GM21786 (cell line): Measurements from ENCODE around the gene ZNF771.

Experiments used
- ATAC-seq: cut with Tn5 transposase; IDR thresholded peaks from one replicate; pipeline ENCODE4 v1.9.1; 2021; ENCODE audit not compliant: unreplicated experiment

ZNF771 gene

DNA sequence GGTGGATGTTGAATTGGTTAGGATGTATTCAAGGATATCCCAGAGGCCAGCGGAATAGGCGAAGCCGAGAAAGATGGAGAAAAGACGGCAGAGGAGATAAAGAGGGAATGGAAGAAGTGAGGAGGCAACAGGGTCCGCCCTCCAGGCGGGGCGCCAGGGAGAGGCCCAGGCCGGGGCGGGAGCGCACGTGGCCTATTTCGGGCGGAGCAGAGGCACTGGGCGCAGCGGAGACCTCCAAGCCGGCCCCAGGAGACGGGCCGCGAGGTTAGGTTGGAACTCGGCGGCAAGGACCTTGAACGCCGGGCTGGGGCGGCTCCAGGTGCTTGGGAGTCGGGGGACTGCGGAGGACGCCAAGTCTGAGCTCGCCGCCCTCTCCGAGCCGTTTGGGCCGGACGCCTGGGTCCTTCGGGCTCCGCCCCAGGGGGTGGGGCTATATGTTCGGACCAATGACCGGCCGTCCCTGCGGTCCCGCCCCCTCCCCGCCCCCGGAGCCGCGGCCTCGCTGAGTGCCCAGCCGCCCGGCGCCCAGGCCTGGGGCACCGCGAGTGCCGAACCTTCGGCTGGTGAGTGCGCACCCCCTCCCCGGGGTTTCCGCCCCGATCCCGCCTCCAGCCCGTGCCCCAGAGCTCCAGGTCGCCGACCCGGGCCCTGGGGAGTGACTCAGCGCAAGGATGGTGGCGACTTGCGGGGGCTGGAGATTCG lies at the start of gene ZNF771:
Gene ZNF771 (plus strand): TSS at position 505 of the 702 bp plus-strand sequence. CDS start 448 bp downstream, outside the sequence.
- peak; percentile 85 for ATAC-seq

DNA sequence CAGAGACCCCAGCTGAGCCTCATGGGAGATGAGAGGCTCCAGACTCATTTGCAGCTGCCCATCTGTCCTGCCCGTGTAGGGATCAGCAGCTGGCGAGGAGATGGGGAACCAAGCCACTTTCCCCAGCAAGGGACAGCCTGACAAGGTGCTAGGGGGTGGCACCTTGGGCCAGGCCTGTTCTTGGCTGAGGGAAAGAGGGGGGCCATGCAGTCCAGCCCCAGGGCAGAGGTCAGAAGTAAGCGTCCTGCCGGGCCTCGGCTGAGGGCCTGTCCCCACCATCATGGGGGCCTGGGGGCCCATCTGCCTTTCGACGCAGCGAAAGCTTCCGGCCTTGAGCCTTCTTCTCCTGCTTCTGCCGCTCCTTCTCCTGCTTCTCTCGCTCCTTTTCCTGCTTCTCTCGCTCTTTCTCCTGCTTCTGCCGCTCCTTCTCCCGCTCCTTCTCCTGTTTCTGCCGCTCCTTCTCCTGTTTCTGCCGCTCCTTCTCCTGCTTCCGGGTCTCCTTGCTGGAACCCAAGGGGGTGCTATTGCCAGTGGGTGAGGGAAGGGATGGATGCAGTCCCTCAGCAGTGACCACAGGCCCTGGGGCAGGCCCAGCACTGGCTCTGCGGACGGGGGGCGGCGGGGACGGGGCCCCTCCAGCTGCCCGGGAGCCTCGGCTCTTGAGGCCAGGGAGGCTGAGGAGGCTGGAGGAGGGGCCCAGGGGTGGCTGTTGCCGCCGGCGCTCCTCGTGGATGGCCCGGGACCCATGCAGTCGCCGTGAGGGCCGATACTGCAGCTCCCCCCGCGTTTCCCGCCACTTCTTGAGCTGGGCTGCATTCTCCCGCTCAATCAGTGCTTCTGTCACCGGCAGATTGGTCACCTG lies 49.5 kb upstream of the ZNF771 start:
- no peak for ATAC-seq

DNA sequence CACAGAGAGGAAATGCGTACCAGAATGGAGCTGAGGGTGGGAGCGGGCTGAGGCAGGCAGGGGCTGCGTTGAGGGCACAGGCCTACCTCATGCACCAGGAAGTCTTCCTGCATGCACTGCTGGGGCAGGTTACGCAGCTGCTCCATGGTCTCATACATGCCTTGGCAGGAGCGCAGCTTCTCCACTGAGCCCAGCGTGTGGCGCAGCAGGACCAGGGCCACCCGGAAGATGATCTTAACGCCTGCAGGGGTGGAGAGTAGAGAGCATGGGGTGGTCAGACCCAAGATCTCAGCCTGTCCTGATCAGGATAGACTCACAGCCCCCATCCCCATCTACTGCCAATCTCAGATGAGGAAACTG lies 48.8 kb upstream of the ZNF771 start:
- no peak for ATAC-seq

DNA sequence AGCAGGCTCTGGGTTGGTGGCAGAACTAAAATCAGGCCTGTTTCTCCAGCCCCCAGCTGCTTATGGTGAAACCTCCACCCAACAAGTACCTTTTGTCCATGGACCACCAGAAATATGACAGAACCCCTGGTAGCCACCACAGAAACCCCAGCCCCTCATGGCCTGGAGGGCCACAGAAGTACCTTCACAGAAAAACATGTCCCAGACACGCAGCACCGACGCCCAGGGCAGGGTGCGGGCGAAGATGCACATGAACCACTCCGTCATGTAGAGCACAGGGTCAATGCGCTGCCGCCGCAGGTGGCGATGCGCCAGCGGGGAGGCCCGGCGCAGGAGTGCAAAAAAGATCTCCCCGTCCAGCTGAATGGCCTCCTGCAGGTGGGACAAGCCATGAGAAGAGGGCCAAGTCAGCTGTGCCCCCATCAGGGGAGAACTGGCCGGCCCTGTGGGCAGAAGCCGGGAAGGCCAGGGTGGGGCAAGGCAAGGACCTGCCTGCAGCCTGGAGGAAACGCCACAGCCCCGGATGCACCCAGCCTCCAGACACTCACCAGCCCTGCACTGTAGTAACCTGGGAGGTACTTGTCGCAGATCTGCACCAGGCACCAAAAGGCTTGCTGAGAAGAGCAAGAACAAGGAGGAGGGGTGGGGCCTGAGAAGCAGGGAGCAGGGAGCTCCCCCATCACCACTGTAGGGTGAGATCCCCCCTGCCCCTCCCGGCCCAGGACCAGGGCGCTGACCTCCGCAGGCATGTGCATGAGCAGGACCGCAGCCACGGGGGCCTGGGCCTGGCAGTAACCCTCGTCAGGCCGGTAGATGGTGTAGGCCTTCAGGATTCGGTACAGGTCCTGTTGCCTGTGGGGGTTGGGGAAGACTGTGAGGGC lies 48.2 kb upstream of the ZNF771 start:
- no peak for ATAC-seq

DNA sequence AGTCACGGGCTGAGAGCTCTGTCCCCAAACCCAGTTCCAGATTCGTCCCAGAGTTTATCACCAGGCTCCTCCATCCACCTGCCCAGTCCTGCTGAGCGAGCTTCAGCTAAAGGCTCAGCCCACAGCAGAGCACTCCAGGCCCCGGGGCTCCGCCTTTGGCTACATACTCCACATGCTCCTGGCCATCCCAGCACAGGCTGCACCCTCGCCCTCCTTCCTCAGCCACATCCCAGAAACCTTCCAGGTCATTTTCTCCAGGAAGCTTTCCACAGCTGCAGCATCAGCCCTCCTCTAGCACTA lies 47.6 kb upstream of the ZNF771 start:
- ATAC-seq = no peak

DNA sequence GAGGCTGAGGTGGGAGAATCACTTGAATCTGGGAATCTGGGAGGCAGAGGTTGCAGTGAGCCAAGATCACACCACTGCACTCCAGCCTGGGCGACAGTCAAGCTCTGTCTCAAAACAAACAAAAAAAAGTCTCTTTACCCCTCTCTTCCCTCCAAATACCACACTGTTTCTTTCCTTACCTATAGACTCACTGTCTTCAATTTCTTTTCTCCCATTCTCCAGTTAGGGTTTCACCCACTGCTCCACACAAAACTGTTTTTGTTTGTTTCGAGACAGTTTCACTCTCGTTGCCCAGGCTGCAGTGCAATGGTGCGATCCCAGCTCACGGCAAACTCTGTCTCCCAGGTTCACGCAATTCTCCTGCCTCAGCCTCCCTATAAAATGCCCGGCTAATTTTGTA lies 46.2 kb upstream of the ZNF771 start:
- ATAC-seq = no peak

DNA sequence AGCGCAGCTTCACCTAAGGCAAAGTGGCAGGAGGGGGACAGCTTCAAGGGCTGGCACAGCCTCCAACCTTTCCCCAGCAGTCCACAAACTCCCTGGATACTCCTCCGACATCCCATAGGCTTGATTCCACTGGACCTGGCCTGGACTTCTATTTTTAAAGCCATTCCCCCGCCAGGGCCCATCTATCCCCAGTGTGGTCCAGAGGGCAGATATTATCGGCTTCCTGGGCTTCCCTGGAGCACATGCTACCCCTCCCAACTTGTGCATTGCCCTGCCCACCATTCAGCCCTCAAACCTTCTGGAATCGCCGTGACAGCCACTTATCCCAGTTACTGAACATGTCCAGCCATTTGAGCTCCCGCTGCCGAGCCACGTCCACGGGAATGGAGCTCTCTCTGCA lies 42.2 kb upstream of the ZNF771 start:
- no peak for ATAC-seq

DNA sequence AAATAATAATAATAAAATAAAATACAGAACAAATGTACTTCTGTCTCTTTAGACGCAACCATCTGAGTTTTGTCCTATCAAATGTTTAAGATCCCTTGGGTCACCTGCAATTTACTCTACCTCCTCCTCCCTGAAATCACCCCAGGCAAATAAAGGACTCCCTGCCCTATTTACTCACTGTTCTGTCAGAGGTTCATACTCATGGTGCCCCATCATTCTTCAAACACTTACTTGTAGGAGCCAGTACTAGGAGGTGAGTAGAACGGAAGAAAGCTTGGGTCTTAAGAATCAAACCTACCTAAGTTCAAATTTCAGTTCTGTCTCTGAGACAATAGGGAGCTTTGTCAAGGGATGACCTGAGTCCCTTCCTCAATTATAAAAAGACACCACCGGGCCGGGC lies 40.9 kb upstream of the ZNF771 start:
- ATAC-seq = no peak

DNA sequence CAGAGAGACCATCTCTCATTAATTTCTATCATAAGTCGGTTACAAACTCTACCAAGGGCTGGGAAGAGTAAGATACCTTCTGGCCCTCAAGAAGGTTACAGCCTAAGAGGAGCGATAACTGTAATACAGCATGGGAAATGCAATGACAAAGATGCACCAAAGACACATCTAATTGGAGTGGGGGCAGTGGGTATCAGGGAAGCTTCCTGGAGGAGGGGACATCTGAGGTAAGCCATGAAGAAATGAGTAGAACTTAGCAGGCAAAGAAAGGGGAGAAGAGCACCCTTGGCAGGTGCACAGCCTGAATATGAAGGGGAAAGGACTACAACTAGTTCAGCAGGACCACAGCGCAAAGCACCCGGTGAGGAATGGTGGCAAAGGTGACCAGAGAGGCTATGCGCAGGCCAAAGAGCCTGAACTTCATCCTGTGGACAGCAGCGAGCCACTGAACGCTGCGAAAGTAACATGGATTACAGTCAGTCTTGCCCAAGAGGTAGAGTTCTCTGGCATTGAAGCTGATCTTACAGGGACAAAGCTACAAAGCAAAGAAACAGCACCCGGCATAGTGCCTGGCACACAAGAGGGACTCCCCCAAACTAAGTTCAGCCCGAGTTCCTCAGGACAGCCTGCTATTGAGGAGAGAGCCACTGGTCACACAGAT lies 39.9 kb upstream of the ZNF771 start:
- no peak for ATAC-seq

DNA sequence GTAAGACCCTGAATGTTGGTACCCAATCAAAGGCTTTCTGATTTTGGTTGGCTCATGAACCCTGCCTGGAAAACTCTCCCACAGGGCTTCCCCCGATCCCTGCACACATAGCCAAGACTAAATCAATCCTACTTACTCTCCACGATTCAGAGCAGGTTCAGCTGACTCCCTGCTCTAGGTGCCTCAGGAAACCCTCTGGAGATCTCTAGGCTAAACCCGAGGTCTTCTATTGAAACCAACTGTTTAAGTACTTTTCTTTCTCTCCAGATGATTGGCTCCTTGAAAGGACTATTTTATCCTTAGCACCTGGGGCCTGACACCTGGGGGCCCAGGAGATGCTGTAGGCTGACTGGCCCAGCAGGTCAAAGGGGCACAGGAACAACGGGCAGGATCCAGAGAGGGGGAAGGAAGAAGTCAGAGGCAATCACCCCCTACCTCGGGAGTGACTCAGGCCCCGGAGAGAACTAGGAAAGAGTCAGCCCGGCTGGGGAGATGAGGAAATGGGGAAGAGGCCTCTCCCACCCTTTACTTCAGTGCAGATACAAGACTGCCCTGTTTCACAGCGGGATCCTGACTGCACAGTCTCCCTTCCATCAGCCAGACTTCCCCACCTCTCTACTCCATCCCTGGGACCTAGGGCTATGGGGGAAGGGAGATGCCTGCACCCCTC lies 39.1 kb upstream of the ZNF771 start:
- ATAC-seq = no peak

DNA sequence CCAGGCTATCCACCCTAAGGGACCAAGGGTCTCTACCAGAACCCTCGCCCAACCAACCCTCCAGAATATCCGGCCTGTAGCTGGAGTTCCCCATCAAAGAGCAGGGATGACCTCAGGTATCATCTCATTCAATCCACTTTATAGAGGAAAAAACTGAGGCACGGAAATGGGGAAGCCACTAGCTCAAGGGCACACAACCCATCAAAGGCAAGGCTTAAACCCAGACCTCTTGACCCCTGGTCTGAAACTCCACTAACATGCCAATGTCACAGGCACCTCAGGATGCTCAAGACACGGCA lies 38.7 kb upstream of the ZNF771 start:
- no peak for ATAC-seq

DNA sequence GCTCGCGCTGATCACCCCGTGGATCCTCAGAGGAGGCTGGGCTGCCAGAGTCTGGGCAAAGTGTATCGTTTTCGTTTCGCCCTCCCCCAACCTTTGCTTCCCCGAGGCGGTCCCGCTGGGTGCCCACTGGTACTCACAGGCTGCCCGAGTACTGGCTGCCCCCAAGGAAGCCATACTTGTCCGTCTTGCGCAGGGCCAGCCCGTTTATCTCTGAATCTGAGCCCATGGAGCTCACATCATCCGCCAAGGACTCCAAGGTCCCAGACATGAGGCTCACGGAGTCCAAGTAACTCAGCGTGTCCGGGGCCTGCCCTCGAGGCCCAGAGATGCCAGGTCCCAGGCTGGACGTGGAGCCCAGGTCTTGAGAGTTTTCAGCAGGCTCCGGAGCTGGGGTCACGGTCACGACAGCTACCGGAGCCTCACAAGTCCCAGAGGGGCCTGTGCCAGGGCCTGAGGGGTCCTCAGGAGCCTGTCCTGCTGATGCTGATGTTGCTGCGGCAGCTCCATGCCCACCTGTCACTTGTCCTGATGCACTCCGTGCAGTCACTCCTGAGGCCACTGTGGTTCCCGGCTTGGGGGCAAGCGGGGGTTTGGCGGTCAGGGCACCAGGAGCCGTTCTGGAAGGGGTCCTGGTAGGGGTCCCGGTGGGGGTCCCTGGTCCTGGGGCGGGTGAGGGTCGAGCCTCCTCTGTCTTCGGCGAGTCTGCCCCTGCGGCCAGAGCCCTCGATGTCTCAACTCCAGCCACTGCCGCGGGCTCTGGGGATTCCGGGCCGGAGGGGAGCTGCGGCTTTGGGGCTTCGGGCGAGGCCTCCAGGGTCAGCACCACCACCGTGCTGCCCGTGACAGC lies 38.1 kb upstream of the ZNF771 start:
- ATAC-seq = no peak

DNA sequence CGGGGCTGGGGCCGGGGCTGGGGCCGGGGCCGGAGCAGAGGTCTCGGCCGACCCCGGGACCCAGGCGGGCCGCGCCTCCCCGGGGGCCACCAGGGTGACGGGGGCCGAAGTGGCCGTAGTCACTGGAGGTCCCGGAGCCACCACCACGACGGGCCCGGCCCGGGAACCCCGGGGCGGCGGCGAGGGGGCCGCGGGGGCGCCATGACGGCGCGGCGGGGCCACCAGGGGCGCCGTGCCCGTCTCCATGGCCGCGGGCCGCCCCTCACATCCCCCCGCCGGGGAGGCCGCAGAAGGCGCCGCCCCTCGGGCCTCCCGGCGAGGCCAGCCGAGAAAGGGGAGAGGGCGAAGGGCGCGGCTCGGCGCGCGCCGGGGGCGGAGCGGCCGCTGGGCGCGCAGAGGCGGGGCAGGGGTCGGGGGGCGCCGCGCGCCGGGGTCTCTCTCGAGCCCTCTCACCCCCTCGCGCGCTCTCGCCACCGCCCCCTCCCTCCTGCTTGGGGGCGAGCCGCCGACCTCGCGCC lies 37.4 kb upstream of the ZNF771 start:
- no peak for ATAC-seq

DNA sequence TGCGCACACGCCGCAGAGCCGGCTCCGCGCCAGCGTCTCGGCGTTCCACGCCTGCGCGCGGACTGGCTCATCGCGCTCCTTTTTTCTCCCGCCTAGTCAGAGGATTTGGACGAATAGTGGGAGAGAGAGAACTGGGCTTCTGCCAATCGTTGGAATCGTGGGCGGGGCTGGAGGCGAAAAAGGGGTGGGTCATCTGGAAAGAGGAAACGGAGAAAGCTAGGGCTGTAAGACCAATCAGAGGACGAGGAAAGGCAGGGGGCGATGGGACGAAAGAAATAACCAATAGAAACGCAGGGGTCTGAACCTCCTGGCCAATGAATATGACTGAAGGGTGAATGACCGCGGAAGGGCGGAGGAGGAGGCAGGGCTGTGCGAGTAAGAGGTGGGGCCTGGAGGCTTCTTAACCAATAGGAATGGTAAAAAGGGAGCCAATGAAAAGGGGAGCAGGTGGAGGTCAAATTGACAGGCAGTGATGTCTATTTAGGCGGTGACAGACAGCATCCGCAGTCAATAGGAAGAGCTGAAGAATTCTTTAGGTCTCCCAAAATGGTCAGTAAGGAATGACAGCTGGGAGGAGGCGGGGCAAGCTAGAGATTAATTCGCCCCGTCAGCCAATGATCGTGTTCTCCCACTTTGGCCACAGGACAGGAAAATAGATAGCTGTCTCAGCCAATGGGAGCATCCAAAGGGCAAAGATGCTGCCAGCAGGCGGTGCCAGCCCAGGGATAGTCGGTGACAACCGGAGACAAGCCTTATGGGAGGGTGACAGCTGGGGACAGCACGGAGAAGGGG lies 36.8 kb upstream of the ZNF771 start, which contains the start of gene TBC1D10B:
Gene TBC1D10B (minus strand): TSS at position 39 of the 792 bp plus-strand sequence. CDS start 311 bp downstream, outside the sequence.
- ATAC-seq = peak; percentile 77

DNA sequence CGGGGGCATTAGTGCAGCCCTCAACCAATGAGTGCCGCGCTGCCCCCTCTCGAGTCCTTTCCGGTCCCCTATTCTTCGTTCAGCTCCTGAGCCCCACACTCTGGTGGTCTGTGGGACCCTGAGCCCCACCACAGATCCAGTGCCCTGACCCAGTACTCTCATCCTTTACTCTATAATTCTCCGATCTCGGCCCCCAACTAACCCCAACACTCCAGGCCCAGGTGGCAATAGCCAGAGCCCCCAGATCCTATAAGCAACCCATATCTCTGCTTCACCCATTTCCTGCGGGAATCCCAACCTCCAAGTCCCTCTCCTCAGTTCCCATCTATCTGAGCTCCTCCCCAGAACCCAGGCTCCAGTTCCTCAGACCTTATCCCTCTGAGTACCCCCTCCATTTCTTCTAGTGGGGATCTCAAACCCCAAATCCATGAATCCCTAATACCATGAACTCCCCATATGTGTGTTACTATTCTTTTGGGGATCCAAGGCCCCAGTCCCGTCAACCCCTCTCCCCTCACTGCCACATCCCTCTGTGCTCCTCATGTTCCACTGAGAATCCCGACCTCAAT lies 36.1 kb upstream of the ZNF771 start:
- no peak for ATAC-seq

DNA sequence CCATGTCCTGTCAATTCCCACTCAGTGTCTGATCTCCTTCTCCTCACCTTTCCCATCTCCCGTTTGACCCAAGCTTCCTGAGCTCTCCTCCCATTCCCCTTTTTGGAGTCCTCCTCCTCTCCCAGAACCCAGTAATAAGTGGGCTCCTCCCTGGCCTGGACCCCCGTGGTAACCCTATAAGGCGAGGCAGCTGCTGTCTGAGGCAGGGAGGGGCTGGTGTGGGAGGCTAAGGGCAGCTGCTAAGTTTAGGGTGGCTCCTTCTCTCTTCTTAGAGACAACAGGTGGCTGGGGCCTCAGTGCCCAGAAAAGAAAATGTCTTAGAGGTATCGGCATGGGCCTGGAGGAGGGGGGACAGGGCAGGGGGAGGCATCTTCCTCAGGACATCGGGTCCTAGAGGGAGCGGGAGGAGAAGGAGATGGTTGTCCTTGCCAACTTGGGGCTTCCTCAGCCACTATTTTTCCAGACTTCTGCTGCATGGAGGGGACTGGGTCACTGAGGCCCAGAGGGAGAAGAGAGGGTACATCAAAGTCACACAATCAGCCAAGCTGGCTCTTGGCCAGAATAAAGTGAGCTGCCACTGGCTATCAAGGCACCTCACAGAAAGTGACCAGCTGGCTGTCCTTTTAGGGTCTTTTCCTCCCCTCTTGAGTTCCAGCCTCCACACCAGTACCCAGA lies 35.2 kb upstream of the ZNF771 start:
- no peak for ATAC-seq

DNA sequence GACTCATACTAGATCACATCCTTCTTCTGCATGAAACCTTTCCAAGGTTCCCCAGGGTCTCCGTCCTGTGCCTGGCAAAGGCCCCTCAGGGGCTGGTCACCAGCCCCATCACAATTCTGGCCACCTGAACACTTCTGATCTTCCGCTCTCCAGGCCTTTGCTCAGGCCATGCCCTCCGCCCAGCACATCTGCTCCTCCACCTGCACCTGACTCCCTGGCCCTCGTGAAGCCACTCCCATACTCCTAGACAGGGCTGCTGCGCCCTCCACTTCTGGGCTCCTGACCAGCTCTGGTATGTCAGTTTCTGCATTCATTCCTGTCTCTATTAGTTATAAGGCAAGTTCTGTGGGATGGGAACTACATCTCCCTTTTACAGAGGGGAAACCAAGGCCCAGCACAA lies 34.7 kb upstream of the ZNF771 start:
- ATAC-seq = no peak

DNA sequence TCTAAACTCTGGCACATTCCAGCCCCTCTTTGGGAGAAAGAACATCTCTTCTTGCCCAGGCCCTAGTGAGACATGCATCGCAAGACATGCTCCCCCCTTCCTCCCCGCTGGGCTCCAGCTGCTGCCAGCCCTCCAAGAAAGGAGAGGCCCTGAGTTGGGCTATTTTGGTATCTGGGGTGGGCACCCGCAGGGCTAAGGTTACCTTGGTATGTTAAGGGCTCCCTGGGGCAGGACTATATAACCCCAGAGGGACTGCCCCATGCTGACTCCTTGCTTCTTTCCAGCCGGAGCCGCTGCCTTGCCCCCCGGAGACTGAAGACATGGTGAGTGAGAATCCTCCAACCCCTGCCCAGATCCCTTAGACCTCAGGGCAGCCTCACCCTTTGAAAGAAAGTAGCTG lies 32.9 kb upstream of the ZNF771 start, which contains the start of gene MYL11:
Gene MYL11 (plus strand): TSS at position 265 of the 400 bp plus-strand sequence. CDS start 56 bp downstream, at position 321.
- no peak for ATAC-seq
